Suprapubic skin (tissue), 4 donors: Measurements from ENCODE around the gene EVI5L. TPM values are rescaled to one million over a fixed set of nuclear protein-coding genes. Genes with fewer than 3 reads are reported as not detected.

Experiments
- DNase-seq, 2 donors: peaks; one replicate each; pipeline ENCODE4 v3.0.0-alpha.2; 2019; ENCODE audit warnings: low spot score in 2 of 2
- H3K27ac ChIP-seq: fragments of 200-600 bp; sonication (generic); one replicate; pipeline ENCODE4 v1.5.1; 2019
- H3K27me3 ChIP-seq: fragments of 200-600 bp; sonication (generic); one replicate; pipeline ENCODE4 v1.5.1; 2019
- H3K36me3 ChIP-seq: fragments of 200-600 bp; sonication (generic); one replicate; pipeline ENCODE4 v1.5.1; 2019
- H3K4me1 ChIP-seq: fragments of 200-600 bp; sonication (generic); one replicate; pipeline ENCODE4 v1.5.1; 2019
- H3K4me3 ChIP-seq: fragments of 200-600 bp; sonication (generic); one replicate; pipeline ENCODE4 v1.5.1; 2019; ENCODE audit warnings: mild to moderate bottlenecking
- H3K9me3 ChIP-seq: fragments of 200-600 bp; sonication (generic); one replicate; pipeline ENCODE4 v1.5.1; 2019
- CTCF ChIP-seq, 2 donors: fragments of 200-600 bp in 1 of 2; fragments of 450-650 bp in 1 of 2; sonication (generic) in 1 of 2; IDR thresholded peaks; one replicate each; pipeline ENCODE4 v1.5.1; 2016 to 2019; ENCODE audit warnings: antibody characterized with exemption in 2 of 2, mild to moderate bottlenecking in 1 of 2, moderate library complexity in 1 of 2
- EP300 ChIP-seq: sonication (generic); formaldehyde crosslinking; IDR thresholded peaks from one replicate; pipeline ENCODE4 v1.6.1; 2017; ENCODE audit warnings: antibody characterized with exemption
- POLR2A ChIP-seq, 2 donors: fragments of 450-650 bp; IDR thresholded peaks; one replicate each; pipeline ENCODE4 v1.6.1; 2017; ENCODE audit warnings: antibody characterized with exemption in 2 of 2, mild to moderate bottlenecking in 2 of 2, moderate library complexity in 2 of 2
- POLR2AphosphoS5 ChIP-seq, 3 donors: sonication (generic); formaldehyde crosslinking; IDR thresholded peaks; one replicate each; pipeline ENCODE4 v1.6.1; 2017; ENCODE audit warnings: antibody characterized with exemption in 3 of 3
- WGBS: methylation state at CpG from one replicate; pipeline ENCODE4 v1.1.5; 2018; 5-methylcytosine and 5-hydroxymethylcytosine counted together
- total RNA-seq, 4 donors: library from RNA; depleted of rRNA; stranded (reverse); fragments of >200 nt; gene quantifications; one replicate each; pipeline ENCODE4 v1.1.0, GENCODE V29; 2016

EVI5L gene
- total RNA-seq, 4 donors from 2014 or later, result 17.2 to 29.4 (median 25.6) TPM

- peaks cover 21% of the 10 kb centered on the region for H3K4me1 ChIP-seq
- no peak overlapping the region for H3K27ac ChIP-seq
- no peaks in the 10 kb centered on the region for H3K36me3 ChIP-seq
- H3K27me3 ChIP-seq, result peaks cover 56% of the 10 kb centered on the region
- no peaks in the 10 kb centered on the region for H3K9me3 ChIP-seq
- 23% methylated on average over 3 of the region's 22 CpGs for WGBS
- peak overlapping the region; percentile 6 for H3K4me3 ChIP-seq
- DNase-seq, result no peak
- TF ChIP-seq POLR2AphosphoS5 (IDR thresholded peaks at IDR 0.05) (no peak), POLR2A (IDR thresholded peaks at IDR 0.05) (no peak), CTCF (IDR thresholded peaks at IDR 0.05) (no peak), EP300 (no peak)
Observed at GRCh38 chr19:7787602-7788177, 42.3 kb upstream of the EVI5L start.

- no peak for TF ChIP-seq POLR2AphosphoS5 (IDR thresholded peaks at IDR 0.05)
- no peak for TF ChIP-seq EP300
- no peak for TF ChIP-seq CTCF (IDR thresholded peaks at IDR 0.05)
- no peak for TF ChIP-seq POLR2A (IDR thresholded peaks at IDR 0.05)
- H3K4me3 ChIP-seq, result peak overlapping the region; percentile 6
- WGBS, result 4% methylated on average over 9 of the region's 67 CpGs
- no peaks in the 10 kb centered on the region for H3K36me3 ChIP-seq
- H3K4me1 ChIP-seq, result peaks cover 21% of the 10 kb centered on the region
- H3K27ac ChIP-seq, result no peak overlapping the region
- peaks cover 56% of the 10 kb centered on the region for H3K27me3 ChIP-seq
- H3K9me3 ChIP-seq, result no peaks in the 10 kb centered on the region
- DNase-seq, result no peak
Observed at GRCh38 chr19:7788178-7788932, 41.7 kb upstream of the EVI5L start.

GRCh38 chr19:7788933-7789323 lies 41.1 kb upstream of the EVI5L start:
- Histone ChIP-seq H3K4me3 (peak overlapping the region; percentile 6), H3K4me1 (peaks cover 18% of the 10 kb centered on the region), H3K27ac (no peak overlapping the region), H3K27me3 (peaks cover 52% of the 10 kb centered on the region), H3K36me3 (no peaks in the 10 kb centered on the region), H3K9me3 (no peaks in the 10 kb centered on the region)
- 0% methylated on average over 11 of the region's 23 CpGs for WGBS
- no peak for TF ChIP-seq EP300
- no peak for TF ChIP-seq POLR2A (IDR thresholded peaks at IDR 0.05)
- no peak for TF ChIP-seq CTCF (IDR thresholded peaks at IDR 0.05)
- no peak for DNase-seq

DNA sequence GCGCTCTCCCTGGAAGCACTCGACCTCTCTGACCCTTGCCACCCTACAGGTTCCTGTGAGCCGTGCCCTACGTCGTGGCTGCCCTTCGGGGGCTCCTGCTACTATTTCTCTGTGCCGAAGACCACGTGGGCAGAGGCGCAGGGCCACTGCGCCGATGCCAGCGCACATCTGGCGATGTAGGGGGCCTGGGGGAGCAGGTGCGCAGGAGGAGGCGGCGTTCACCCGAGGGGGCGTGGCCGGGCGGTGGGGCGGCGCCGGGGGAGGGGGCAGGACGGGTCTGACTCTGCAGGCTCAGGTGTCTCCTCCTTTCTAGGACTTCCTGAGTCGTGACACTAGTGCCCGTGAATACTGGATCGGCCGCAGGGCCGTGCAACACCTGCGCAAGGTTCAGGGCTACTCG lies 40.6 kb upstream of the EVI5L start:
- TF ChIP-seq EP300, result no peak
- no peak for TF ChIP-seq CTCF (IDR thresholded peaks at IDR 0.05)
- TF ChIP-seq POLR2AphosphoS5 (IDR thresholded peaks at IDR 0.05), result no peak
- TF ChIP-seq POLR2A (IDR thresholded peaks at IDR 0.05), result no peak
- Histone ChIP-seq H3K9me3 (no peaks in the 10 kb centered on the region), H3K4me1 (peaks cover 17% of the 10 kb centered on the region), H3K27ac (no peak overlapping the region), H3K36me3 (no peaks in the 10 kb centered on the region), H3K4me3 (no peak overlapping the region), H3K27me3 (peaks cover 48% of the 10 kb centered on the region)
- 0% methylated on average over 1 of the region's 31 CpGs for WGBS
- DNase-seq, result no peak

DNA sequence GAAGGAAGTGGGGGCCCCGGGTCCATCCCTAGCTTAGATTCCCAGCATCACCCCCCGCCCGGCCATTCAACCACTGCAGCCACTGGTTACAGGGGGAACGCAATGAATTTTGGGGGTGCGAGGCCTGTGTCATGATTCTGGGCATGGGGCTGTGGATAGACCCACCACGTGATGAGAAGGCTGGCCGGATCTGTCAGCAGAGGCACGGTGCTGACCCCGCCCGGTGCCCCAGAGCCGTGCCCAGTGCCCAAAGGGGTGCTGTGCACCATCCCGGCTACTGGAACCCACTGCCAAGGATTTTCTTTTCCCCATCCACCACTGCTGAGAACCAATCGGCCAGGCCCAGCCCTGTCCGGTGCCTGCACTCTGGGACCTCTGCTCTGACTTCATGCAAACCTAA lies 39.6 kb upstream of the EVI5L start:
- H3K27me3 ChIP-seq, result peaks cover 48% of the 10 kb centered on the region
- 93% methylated on average over 6 of the region's 14 CpGs for WGBS
- no peaks in the 10 kb centered on the region for H3K9me3 ChIP-seq
- DNase-seq, result no peak
- H3K4me1 ChIP-seq, result peaks cover 17% of the 10 kb centered on the region
- H3K36me3 ChIP-seq, result no peaks in the 10 kb centered on the region
- TF ChIP-seq CTCF (IDR thresholded peaks at IDR 0.05), result no peak
- no peak for TF ChIP-seq EP300
- no peak for TF ChIP-seq POLR2A (IDR thresholded peaks at IDR 0.05)
- no peak for TF ChIP-seq POLR2AphosphoS5 (IDR thresholded peaks at IDR 0.05)
- no peak overlapping the region for H3K27ac ChIP-seq
- no peak overlapping the region for H3K4me3 ChIP-seq
